ENCODE measurements around the gene GYG1.

- TF ChIP-seq REST (IDR thresholded peaks at IDR 0.05; ENCODE audit: insufficient read depth in 1 of 2, low read depth in 2 of 2, low read length in 2 of 2) (no peak), SIN3A (IDR thresholded peaks at IDR 0.05; ENCODE audit: borderline replicate concordance, insufficient read depth, low read length) (no peak), POLR2AphosphoS5 (IDR thresholded peaks at IDR 0.05; ENCODE audit: low read depth, low read length) (no peak), TAF1 (IDR thresholded peaks at IDR 0.05; ENCODE audit: borderline replicate concordance, insufficient read depth, low read length) (no peak), FOXP2 (optimal IDR thresholded peaks at IDR 0.05; ENCODE audit: borderline replicate concordance, extremely low read depth, extremely low read length, insufficient read depth) (no peak)
Measured at GRCh38 chr3:149031096-149031495, 39.8 kb downstream of the GYG1 start.

Measured in PFSK-1 (cell line).